ENCODE measurements around the gene ZBP1. TPM values are rescaled to one million over a fixed set of nuclear protein-coding genes. Genes with fewer than 3 reads are reported as not detected.

The ZBP1 gene
- total and polyA plus RNA-seq, 10 of the 15 experiments (the other 5 are each of a cell fraction or from before 2014, with no cell fraction given) = 0.93 to 10.6 (median 4.8) TPM

DNA sequence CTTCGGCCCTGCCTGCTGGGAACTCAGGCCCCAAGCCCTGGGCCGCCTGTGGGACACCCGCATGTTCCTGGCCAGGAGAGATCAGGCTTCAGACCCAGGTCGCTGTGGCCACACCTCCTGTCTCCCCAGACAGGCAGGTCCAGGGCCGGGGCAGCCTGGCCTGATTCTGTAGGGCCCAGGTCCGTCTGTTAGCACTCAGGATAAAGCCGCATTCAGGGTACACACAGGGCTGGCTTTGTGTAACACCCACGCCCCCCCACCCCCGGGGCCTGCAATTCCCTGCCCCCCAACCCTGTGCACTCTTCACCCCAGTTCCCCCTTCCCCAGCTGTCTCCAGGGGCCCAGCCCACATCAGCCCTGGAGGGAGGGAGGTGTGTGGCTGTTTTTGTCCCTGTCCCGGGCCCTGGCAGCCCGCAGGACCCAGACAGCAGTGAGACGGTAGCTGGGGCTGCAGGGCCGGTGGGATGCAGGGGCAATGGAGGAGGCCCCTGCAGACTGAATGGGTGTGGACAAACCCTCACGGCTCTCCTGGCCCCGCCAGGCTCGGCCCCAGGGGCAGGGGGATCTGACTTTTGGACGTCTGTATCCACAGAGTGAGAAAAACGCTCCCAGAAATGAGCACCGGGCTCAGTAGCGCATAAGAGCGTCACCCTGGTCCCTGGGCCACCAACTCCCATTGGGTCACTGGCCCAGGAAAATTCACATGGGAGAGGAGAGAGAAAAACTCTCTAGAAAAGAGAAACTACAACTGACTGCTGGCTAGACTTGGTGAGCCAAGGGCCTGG is 42.4 kb upstream of the ZBP1 start:
- RAD21 ChIA-PET (ENCODE audit: unreplicated experiment) = no interaction called here
- Histone ChIP-seq H3K9ac (ENCODE audit: control insufficient read depth, insufficient read depth, low read length) (no peak overlapping the region), H3K9me3 (replicated peaks; ENCODE audit: control insufficient read depth, insufficient read depth, low read length) (no peaks in the 10 kb centered on the region), H3K36me3 (ENCODE audit: control insufficient read depth in 2 of 2, insufficient read depth in 2 of 2, low read length in 1 of 2) (no peaks in the 10 kb centered on the region), H3K27me3 (replicated peaks in 1 of 2; ENCODE audit: control insufficient read depth in 2 of 2, insufficient read depth in 2 of 2, low read length in 1 of 2) (no peaks in the 10 kb centered on the region), H3K4me3 (no peak overlapping the region), H3K4me2 (ENCODE audit: control insufficient read depth, insufficient read depth) (no peak overlapping the region), H3K4me1 (ENCODE audit: control insufficient read depth, insufficient read depth, low read length) (no peaks in the 10 kb centered on the region), H3K79me2 (ENCODE audit: control insufficient read depth, insufficient read depth, low read length) (no peaks in the 10 kb centered on the region), H3K27ac (ENCODE audit: control insufficient read depth, insufficient read depth) (no peak overlapping the region), H4K20me1 (ENCODE audit: control insufficient read depth, insufficient read depth) (no peaks in the 10 kb centered on the region), H2AFZ (ENCODE audit: control insufficient read depth, low read depth, low read length) (no peak overlapping the region)
- 41% methylated on average over 18 of the region's 21 CpGs for WGBS (ENCODE audit: insufficient coverage, insufficient replicate concordance, low lambda C conversion rate, missing lambda C conversion rate)
- POLR2A ChIA-PET = no interaction called here
- DNase-seq (ENCODE audit: low read depth, low spot score) (no peak), FAIRE-seq (no peak), ATAC-seq (no peak)
- intact Hi-C loops (cut with micrococcal nuclease; ENCODE audit: unreplicated experiment) (no loop called here), in situ Hi-C loops (cut with MboI) (no loop called here)
- TF ChIP-seq HCFC1 (IDR thresholded peaks at IDR 0.05; ENCODE audit: low read length) (no peak), CREB1 (IDR thresholded peaks at IDR 0.05; ENCODE audit: low read depth) (no peak), STAT1 (conservative IDR thresholded peaks at IDR 0.05) (no peak), DPF2 (IDR thresholded peaks at IDR 0.05) (no peak), CEBPB (IDR thresholded peaks at IDR 0.05; ENCODE audit: borderline replicate concordance in 1 of 2, low read depth in 2 of 2, low read length in 2 of 2) (no peak), IKZF2 (IDR thresholded peaks at IDR 0.05) (no peak), ATF7 (IDR thresholded peaks at IDR 0.05; ENCODE audit: low read depth) (no peak), RCOR1 (conservative IDR thresholded peaks at IDR 0.05; ENCODE audit: low read depth, low read length) (no peak), KLF5 (IDR thresholded peaks at IDR 0.05; ENCODE audit: partially characterized antibody) (no peak), CREM (IDR thresholded peaks at IDR 0.05; ENCODE audit: low read depth) (no peak), EGR1 (IDR thresholded peaks at IDR 0.05; ENCODE audit: borderline replicate concordance in 1 of 2, low read depth in 2 of 2, low read length in 2 of 2) (no peak)
- CTCF ChIA-PET = no interaction called here
- no TSS peak for BruUV-seq (replicated peaks)
- SMC1A ChIA-PET (ENCODE audit: uncharacterized antibody, unreplicated experiment) = no interaction called here
